Skin of body (tissue), 2 donors: ENCODE data around the gene PARD6G. TPM values are rescaled to one million over a fixed set of nuclear protein-coding genes. Genes with fewer than 3 reads are reported as not detected.

Experiments
- DNase-seq: peaks from one replicate; lab custom pipeline; 2025; lab: John Stamatoyannopoulos, UW
- total RNA-seq: library from RNA; depleted of rRNA; stranded (reverse); fragments of >200 nt; gene quantifications from one replicate; pipeline ENCODE4 v1.2.3, GENCODE V29; 2014

PARD6G gene
- total RNA-seq, 1 donor from 2014 or later: 12.5 TPM

DNA sequence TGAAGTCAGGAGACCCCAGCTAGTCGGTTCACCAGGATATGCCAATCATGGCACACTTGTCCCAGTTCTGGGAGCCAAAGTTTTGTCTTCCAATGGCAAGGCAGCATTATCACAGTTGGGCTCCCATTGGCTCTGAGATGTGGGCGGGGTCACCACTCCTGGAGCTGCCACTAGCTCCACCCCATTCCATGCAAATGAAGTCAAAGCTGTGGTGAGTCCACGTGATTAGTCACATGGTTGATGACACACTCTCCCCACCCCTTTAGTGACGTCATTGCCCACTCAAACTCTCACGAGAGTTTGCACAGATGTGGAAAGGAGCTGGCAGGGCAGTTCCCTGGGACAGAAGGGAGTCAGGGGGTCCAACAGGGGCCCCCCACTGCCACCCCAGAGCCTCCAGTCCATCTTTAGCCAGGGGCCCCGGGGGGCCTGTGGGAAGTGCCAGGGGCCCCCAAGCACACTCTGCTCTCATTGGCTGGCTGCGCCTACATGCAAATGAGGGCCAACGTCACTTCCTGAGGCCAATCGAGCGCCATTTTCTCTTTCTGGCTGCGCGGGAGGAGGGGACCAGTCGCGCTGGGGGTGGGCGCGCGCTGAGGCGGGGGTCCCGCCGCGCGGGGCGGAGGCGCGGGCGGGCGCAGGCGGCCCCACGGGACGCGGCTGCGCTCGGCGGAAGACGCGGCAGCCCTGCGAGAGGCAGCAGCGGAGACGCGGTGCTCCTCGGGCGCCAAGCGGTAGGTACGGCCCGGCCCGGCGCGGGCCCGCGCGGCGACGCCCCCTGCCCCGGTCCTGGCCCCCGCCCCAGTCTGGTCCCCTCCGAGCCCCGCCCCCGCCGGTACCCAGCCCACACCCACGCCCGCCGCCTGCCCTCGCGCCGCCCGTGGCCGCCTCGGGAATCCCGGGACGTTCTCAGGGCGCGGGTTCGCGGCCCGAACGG, 138.3 kb downstream of the PARD6G start, which contains the start of gene ADNP2:
TSS of gene ADNP2 (plus strand) at position 524 of the 937 bp plus-strand sequence. CDS start 8,281 bp downstream, outside the sequence.
- peak; percentile 90 for DNase-seq

GRCh38 chr18:80108121-80108536, 139.2 kb downstream of the PARD6G start:
- no peak for DNase-seq

GRCh38 chr18:80107426-80107825, 139.9 kb downstream of the PARD6G start:
- DNase-seq: no peak

Other genes with a start within 250 kb of the PARD6G start
- 33.4 TPM for gene RBFA, start 213.1 kb downstream of the PARD6G start, total RNA-seq
- 14.8 TPM for gene ADNP2, start 138.3 kb downstream of the PARD6G start, total RNA-seq